ENCODE measurements around the gene C8G. TPM values are rescaled to one million over a fixed set of nuclear protein-coding genes. Genes with fewer than 3 reads are reported as not detected.

The C8G gene
- total RNA-seq, 1 donor from 2014 or later, result not detected

DNA sequence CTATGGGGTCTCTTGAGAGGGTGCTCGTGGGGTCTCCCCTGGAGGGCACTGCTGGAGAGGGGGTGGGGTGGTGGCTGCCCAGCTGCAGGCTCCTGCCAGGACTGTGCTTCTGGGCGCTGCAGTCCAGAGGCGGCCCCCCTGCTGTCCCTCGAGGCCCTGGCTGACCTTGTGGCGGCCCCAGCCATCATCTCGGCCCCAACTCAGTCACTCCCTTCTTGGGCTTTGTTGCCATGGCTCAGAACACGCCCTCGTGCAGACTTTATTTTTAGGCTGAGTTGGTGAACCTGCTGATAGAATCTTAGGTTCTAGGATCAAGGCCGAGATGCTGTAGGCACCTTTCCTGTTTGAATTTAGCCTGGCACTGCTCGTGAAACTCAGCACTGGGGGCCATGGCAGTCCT is 23.3 kb upstream of the C8G start:
- Histone ChIP-seq H3K36me3 (peaks cover 0 to 36% of the 10 kb centered on the region in 2 donors), H3K27ac (no peak overlapping the region)
- intact Hi-C loops (cut with DNase I), result no loop called here

DNA sequence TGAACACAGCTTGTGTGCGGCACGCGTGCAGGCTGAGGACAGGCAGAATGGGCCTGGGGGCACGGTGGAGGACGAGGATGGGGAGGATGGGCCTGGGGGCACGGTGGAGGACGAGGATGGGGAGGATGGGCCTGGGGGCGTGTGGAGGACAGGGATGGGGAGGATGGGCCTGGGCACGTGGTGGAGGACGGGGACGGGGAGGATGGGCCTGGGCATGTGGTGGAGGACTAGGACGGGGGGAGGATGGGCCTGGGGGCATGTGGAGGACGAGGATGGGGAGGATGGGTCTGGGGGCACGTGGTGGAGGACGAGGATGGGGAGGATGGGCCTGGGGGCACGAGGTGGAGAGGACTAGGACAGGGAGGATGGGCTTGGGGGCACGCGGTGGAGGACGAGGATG is 22.5 kb upstream of the C8G start:
- Histone ChIP-seq H3K9me3 (no peaks in the 10 kb centered on the region), H3K27ac (no peak overlapping the region), H3K4me1 (no peaks in the 10 kb centered on the region), H3K27me3 (no peaks in the 10 kb centered on the region), H3K4me3 (no peak overlapping the region), H3K36me3 (peaks cover 0 to 37% of the 10 kb centered on the region in 2 donors)
- DNase-seq (ENCODE audit: extremely low spot score in 2 of 2), result no peak
- intact Hi-C loops (cut with DNase I), result no loop called here
- no peak for TF ChIP-seq POLR2AphosphoS5 (IDR thresholded peaks at IDR 0.05; ENCODE audit: insufficient read depth in 1 of 2, low read depth in 1 of 2)
- TF ChIP-seq POLR2A (IDR thresholded peaks at IDR 0.05), result no peak
- TF ChIP-seq, protein P1, sequence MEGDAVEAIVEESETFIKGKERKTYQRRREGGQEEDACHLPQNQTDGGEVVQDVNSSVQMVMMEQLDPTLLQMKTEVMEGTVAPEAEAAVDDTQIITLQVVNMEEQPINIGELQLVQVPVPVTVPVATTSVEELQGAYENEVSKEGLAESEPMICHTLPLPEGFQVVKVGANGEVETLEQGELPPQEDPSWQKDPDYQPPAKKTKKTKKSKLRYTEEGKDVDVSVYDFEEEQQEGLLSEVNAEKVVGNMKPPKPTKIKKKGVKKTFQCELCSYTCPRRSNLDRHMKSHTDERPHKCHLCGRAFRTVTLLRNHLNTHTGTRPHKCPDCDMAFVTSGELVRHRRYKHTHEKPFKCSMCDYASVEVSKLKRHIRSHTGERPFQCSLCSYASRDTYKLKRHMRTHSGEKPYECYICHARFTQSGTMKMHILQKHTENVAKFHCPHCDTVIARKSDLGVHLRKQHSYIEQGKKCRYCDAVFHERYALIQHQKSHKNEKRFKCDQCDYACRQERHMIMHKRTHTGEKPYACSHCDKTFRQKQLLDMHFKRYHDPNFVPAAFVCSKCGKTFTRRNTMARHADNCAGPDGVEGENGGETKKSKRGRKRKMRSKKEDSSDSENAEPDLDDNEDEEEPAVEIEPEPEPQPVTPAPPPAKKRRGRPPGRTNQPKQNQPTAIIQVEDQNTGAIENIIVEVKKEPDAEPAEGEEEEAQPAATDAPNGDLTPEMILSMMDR (IDR thresholded peaks at IDR 0.05), result no peak

More for the DNA sequence above, 23.3 kb upstream of the C8G start:
- Histone ChIP-seq H3K9me3 (no peaks in the 10 kb centered on the region), H3K4me3 (no peak overlapping the region), H3K27me3 (no peaks in the 10 kb centered on the region), H3K4me1 (no peaks in the 10 kb centered on the region)
- TF ChIP-seq POLR2A (IDR thresholded peaks at IDR 0.05) (no peak), POLR2AphosphoS5 (IDR thresholded peaks at IDR 0.05; ENCODE audit: insufficient read depth in 1 of 2, low read depth in 1 of 2) (no peak)
- TF ChIP-seq, protein P1 (IDR thresholded peaks at IDR 0.05), result no peak
- DNase-seq (ENCODE audit: extremely low spot score in 2 of 2), result no peak

DNA sequence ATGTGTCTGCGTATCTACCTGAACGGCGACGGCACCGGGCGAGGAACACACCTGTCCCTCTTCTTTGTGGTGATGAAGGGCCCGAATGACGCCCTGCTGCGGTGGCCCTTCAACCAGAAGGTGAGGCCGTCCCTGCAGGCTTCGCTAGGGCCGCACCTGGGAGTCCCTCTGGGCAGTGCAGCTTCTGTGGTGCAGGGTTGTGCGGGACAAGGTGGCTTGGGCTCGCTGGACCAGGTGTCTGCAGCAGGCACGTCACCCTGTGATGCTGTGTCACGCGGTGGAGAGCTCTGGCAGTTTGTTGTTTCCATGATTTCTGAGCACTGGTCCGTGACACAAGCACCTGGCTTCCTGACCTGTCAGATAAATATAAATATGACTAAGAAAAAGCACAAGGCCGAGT is 21.2 kb upstream of the C8G start:
- no peak for DNase-seq (ENCODE audit: extremely low spot score in 2 of 2)
- Histone ChIP-seq H3K27ac (no peak overlapping the region), H3K9me3 (no peaks in the 10 kb centered on the region), H3K4me1 (peaks cover 7% of the 10 kb centered on the region), H3K36me3 (peaks cover 0 to 37% of the 10 kb centered on the region in 2 donors), H3K27me3 (no peaks in the 10 kb centered on the region), H3K4me3 (no peak overlapping the region)
- TF ChIP-seq, protein P1 (IDR thresholded peaks at IDR 0.05), result no peak
- TF ChIP-seq POLR2AphosphoS5 (IDR thresholded peaks at IDR 0.05; ENCODE audit: insufficient read depth in 1 of 2, low read depth in 1 of 2) (no peak), POLR2A (IDR thresholded peaks at IDR 0.05) (no peak)
- intact Hi-C loops (cut with DNase I), result no loop called here

DNA sequence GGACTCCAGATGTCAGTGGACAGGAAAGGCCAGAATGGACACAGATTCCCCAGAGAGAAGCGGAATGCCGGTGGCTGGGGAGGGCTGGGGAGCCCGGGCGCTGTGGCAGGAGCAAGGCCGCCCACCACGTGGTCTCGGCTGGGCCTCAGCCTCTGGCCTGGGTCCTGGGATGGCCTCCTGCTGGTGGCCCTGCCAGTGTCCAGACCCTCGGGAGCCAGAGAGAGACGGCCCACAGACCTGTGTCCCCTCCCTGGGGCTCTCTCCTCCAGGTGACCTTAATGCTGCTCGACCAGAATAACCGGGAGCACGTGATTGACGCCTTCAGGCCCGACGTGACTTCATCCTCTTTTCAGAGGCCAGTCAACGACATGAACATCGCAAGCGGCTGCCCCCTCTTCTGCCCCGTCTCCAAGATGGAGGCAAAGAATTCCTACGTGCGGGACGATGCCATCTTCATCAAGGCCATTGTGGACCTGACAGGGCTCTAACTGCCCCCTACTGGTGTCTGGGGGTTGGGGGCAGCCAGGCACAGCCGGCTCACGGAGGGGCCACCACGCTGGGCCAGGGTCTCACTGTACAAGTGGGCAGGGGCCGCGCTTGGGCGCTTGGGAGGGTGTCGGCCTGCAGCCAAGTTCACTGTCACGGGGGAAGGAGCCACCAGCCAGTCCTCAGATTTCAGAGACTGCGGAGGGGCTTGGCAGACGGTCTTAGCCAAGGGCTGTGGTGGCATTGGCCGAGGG is 19.5 kb upstream of the C8G start:
- intact Hi-C loops (cut with DNase I), result no loop called here
- Histone ChIP-seq H3K9me3 (no peaks in the 10 kb centered on the region), H3K4me1 (peaks cover 8% of the 10 kb centered on the region), H3K36me3 (peaks cover 0 to 27% of the 10 kb centered on the region in 2 donors), H3K4me3 (no peak overlapping the region), H3K27me3 (no peaks in the 10 kb centered on the region), H3K27ac (no peak overlapping the region)
- DNase-seq (ENCODE audit: extremely low spot score in 2 of 2), result no peak
- TF ChIP-seq, protein P1 (IDR thresholded peaks at IDR 0.05), result no peak
- TF ChIP-seq POLR2AphosphoS5 (IDR thresholded peaks at IDR 0.05; ENCODE audit: insufficient read depth in 1 of 2, low read depth in 1 of 2) (no peak), POLR2A (IDR thresholded peaks at IDR 0.05) (no peak)

DNA sequence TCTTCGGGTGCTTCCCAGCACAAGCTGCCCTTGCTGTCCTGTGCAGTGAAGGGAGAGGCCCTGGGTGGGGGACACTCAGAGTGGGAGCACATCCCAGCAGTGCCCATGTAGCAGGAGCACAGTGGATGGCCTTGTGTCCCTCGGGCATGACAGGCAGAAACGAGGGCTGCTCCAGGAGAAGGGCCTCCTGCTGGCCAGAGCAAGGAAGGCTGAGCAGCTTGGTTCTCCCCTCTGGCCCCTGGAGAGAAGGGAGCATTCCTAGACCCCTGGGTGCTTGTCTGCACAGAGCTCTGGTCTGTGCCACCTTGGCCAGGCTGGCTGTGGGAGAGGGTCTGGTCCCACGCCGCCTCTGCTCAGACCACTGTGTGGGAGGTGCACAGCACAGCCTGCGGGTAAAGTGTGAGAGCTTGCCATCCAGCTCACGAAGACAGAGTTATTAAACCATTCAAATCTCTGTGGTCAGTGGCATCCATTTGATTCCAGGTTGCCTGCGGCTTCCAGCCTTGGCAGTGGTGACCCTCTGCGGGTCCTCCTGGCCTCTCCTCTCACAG is 18.8 kb upstream of the C8G start:
- intact Hi-C loops (cut with DNase I), result no loop called here
- H3K27ac ChIP-seq, result no peak overlapping the region

More for the DNA sequence above, 18.8 kb upstream of the C8G start:
- Histone ChIP-seq H3K4me3 (no peak overlapping the region), H3K4me1 (peaks cover 8% of the 10 kb centered on the region), H3K9me3 (no peaks in the 10 kb centered on the region), H3K27me3 (no peaks in the 10 kb centered on the region), H3K36me3 (peaks cover 0 to 21% of the 10 kb centered on the region in 2 donors)
- TF ChIP-seq, protein P1 (IDR thresholded peaks at IDR 0.05), result no peak
- TF ChIP-seq POLR2AphosphoS5 (IDR thresholded peaks at IDR 0.05; ENCODE audit: insufficient read depth in 1 of 2, low read depth in 1 of 2) (no peak), POLR2A (IDR thresholded peaks at IDR 0.05) (no peak)
- no peak for DNase-seq (ENCODE audit: extremely low spot score in 2 of 2)

Data from vagina (tissue), 2 donors.